ENCODE measurements around the gene ITGBL1.
A peak's percentile ranks its signal among the peaks of the same experiment; 100 is the strongest.

ITGBL1 gene

DNA sequence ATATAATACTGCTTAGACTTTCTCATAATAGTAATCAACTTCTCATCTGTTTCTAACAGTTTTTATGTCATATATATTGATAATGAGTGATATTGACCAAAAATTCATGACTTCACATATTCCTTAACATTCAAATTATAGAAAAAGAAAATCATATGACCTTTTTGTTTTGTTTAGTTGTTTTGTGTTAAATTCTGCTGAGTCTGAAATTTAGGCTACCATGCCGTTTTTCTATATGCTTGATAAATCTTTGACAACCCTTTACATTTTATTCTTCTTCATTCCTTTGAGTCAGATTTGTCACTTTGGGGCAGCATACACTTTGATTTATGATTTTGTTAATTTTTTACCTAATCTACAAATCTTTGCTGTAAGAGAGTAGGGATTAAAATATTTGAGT is 176.4 kb downstream of the ITGBL1 start:
- no peak for DNase-seq (ENCODE audit: low spot score)

DNA sequence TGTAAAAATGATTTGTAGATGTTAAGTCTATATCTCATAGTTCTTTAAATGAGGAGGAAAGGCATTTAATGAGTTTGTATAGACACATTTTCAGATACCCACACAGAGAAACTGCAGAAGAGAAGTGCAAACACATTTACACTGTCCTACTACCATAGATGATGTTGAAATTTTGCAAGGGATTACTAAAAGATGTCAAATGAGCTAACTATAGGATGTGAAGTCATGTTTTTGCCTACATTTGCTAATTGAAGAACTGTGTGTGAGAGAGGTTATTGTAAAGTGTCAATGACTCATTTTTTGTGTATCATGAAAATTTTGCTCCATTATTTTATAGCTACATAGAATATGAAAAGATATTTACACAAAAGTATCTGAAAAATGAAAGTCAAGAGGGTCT is 178.9 kb downstream of the ITGBL1 start:
- no peak for DNase-seq (ENCODE audit: low spot score)

DNA sequence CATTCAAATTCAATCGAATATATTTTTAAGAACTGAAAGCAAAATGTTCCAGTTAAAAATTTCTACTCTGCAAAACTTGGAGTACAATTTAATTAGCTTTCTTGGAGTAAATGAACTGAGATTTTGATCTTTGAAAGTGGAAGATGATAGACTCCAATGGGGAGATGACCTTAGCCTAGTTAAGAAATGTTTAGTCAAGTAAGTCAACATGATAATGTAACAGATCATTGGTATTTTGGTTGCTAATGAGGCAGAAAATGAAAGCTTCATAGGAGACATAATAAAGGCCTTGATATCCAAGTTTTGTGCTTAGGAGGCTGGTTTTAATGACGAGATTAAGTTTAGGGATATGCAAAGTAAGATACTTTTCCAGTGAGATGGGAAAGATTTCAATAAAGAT is 181.7 kb downstream of the ITGBL1 start:
- DNase-seq (ENCODE audit: low spot score), result no peak

DNA sequence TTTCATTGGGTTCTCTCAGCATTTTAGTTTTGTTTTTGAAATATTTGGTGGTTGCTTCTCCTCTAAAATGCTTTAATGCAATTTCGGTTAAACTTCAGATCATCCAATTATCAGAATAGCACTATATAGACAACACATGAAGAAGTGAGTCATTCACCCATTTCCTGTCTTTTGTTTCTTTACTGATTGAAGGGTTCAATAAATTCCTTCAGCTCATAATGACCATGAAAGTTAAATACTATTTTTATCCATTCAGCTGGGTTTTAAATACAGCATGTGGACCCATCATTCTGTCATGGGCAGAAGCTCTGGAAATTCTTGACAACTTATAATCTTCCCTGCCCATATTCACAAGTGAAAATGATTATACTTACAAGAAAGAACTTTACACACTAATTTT is 187.2 kb downstream of the ITGBL1 start:
- no peak for DNase-seq (ENCODE audit: low spot score)

DNA sequence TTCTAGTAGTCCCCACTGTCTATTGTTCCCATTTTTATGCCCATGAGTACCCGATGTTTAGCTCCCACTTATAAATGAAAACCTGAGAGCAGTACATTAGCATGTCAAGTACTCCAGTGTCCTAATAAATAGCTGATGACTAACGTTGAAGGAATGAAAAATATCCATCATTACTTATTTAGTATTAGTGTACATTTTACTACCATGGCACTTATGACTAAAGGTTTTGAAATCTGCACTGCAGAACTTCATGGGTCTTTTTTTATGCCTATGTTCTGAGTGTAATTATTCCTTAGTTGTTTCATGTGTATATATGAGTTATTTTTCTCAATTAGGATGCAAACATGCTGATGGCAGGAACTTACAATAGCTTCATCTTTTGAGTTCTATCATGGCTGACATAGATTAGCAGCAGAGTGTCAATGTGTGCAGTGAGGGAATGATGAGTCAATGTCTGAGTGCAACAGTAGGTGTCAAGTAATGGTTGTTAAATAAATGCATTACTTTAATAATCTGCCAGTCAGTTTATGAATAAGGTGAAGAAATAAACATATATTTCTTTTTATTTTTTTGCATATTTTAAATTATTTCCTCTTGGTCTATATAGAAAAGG is 188.4 kb downstream of the ITGBL1 start:
- no peak for DNase-seq (ENCODE audit: low spot score)

DNA sequence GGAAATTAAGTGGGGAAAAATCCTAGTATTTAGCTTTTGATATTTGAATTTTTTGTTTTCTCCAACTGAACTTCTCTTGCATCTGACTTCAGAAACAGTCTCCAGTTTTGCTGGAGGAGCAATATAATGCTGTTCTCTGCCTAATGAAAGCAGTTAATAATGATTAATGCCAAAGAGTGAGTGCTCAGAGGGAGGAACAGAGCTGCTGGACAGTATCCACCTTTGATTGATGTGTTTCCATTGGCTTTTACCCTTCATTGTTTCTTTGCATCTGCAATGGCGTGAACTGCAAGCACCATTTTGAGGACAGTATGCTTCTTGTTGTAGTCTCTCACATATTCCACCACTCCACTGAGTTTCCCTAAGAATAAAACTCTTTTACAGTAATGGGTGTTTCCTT is 193.4 kb downstream of the ITGBL1 start:
- DNase-seq (ENCODE audit: low spot score), result no peak

DNA sequence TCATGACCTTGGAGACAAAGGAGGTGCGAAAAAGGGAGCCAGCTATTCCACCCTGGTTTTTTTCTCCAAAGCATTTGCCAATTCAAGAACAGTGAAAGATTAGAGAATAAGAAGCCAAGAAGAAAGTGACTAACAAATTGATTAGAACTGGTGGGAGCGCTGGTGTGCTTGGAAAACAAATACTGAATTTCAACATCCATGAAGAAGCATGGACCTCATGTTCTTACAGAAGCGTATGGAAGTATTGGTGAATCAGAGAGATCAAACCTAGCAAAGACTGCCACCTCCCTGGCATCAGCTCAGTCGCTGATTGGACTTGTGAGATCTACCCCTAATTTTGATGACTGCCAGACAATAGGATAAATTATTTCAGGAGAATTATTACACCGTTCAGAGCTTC is 195.3 kb downstream of the ITGBL1 start:
- DNase-seq (ENCODE audit: low spot score), result no peak

DNA sequence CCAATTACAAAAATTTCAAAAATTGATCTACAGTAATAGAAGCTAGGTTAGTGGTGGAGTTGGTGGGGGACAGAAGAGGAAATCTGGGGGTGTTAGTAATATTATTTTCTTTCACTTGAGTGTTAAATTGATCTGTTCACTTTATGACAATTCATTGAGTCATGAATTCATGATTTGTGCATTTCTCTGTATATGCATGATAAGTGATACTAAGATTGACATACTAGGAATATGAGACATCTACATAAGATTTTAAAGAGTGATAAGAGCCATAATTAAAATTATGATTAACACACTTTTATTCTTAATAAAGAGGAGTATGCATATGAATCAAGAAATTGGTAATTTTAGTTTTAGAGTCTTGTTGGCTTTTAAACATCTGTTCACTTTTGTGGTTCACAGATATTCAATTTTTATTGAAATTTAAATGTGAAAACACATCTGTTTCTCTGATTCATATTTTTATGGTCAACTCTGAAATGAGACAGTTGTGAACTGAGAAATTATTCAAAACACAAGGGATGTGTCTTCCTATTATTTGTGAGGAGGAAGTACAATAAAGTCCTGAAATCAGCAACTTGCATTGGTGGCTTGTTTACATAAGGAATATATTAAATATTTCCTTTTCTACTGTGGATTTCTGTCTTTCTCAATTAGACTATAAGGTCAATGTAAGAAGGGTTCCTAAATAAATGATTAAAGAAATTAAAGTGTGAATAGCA is 196.5 kb downstream of the ITGBL1 start:
- DNase-seq (ENCODE audit: low spot score), result no peak

DNA sequence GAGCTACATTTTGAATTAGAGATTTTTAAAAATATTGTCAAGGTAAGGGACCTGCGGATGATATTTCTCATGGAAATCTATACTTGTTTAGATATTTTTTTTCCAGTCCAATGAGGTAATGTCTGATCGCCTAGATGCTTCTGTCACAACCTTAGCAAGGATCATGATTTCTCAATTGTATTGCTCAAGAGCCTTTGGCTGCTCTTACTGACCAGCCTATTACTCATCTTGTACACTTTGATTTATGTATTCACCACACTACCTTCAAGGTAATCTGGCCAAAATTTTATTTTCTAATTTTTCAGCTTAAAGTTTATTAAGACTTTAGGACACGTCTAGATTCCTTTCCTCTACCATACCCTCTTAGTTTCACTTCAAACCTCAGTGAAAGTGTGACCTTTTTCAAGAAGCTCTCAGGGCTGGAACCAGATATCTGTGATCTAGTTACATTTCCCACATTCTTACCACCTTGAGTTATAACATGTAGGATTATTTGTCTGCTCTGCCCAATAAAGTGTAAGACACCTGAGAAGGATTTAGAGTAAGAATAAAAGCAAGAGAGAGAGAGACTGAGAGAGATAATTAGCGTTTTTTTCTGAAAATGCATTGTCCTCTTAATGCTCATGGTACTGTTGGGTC is 197.1 kb downstream of the ITGBL1 start:
- DNase-seq (ENCODE audit: low spot score), result no peak

DNA sequence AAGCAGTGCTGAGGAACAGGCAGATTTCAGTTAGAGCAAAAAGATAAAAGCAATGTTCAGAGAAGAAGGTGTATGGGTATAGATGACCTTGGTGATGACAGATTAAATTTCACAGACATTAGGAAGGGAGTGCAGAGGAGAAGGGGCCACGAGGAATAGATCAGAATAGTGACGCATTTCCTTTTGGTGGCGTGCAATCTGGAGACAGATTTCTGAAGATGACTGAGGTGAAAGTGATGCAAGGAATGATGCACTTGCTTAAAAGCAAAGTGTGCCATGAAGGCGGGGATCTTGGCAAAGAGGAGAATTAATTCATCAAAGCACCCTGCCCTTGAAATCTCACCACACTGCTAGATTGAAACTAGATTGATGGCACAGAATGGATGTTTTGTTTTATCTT is 202.4 kb downstream of the ITGBL1 start:
- no peak for DNase-seq (ENCODE audit: low spot score)

DNA sequence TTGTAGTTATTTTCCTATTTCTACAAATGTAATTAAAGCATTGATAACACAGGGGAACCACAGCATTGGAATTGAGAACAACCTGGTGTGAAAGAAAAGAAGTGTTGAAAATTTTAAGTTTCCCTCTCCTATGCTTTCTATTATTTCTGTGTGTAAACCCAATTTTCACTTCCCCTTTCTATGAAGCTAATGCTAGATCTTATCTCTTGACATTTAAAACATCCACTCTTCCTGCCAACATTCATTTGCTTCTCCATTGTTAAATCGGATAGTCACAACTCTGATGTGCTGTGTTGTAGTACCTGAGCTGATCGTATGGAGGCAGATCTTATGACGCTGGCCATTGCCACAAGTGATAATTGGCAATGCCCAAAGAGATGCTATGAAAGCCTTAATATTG is 203.0 kb downstream of the ITGBL1 start:
- DNase-seq (ENCODE audit: low spot score), result no peak

DNA sequence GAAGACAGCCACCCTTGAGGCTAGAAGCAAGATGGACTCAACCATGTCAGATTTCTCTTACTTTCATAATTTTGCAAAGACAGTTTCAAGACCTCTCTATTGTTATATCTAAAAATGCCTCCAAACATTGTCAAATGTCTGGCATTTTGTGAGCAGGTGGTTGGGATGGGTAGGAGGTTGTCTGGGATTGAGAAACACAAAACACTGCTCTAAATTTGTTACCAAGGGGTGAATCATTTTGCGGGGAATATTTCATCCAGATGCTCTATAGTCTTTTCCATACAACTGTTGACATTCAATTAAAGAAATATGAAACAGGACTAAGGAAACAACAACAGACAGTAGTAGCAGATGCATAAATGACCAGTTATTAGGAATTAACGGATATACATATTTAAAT is 208.2 kb downstream of the ITGBL1 start:
- DNase-seq (ENCODE audit: low spot score), result no peak

DNA sequence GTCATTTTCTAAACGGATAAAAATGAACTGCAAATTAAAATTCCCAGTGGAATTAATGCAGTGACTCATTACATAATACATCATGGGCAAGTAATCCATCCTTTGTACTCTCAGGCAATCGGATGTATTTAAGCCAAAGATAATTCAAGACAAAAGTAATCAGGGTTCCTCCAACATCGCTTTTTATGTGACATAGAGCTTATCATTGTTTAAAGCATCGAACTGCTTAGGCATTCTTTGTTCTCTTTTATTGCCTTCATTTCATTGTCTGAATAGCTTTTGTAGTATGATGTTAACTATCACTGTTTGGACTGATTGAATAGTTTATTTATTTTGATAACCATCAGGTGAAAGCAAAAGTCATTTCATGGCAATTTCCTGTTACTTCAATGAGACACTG is 209.4 kb downstream of the ITGBL1 start:
- DNase-seq (ENCODE audit: low spot score), result no peak

DNA sequence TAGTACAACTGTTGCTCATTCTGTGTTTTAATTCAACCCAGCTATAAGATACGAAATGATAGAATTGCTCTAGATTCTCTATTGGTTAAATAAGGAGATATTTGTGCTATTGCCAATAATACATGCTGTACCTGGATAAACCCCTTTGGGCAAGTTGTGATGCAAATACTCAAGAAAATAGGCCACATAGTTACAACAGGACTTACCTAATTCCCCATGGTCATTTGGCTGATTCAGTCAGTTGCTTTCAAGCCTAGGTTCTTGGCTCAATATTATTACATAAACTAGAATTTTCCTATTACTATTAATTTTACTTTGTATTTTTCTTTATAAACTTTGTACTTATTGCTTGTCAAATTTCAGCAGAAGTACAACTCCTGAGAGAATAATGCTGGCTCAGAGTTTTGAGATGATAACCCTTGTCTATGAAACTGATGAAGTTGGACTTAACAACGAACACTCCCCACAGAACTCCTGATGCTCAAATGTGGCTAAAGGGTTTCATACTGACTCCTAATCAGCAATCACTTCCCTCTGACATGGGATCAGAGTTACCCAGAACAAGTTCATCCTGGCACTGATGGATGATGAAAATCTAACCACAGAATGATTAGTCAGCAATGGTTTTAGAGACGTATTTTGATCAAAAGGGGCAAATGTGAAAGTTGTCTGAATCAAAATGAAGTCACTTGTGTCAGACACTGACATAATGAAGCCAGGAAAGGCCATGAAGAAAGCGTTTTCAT is 221.1 kb downstream of the ITGBL1 start:
- no peak for DNase-seq (ENCODE audit: low spot score)

DNA sequence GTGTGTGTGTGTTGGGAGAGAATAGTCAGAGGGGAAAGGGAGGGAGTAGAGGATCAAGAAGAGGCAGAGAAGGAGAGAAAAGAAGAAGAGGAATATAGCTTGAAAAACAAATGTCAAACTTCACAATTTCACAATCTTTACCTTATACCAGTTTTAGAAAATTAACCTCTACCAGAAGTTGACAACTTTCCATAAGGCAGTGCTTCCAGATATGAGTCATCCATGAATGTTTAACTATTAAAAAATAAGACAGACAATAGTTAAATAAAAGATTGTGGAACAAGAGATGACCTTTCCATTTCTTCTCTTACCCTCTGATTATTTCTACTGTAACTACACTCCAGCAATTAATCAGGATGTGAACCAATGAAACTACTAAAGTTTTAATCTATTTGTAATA is 229.4 kb downstream of the ITGBL1 start:
- DNase-seq (ENCODE audit: low spot score), result no peak

DNA sequence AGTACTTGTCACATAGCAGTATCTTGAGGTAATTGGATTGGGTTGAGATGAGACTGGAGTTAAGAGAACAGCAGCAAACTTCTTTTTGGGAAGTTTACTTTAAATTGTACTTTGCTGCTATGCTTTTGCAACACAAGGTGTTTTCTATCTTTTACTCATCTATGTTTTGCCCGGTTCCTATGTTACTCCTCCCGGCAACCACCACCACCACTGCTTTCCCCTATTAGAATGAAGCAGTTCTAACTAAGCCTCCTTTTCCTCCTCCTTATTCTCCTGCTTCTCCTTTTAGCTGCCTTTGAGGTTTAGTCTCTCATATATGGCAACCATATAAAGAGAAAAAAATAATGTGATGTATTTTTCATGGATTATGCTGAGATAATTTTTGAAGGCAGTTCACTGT is 233.5 kb downstream of the ITGBL1 start:
- no peak for DNase-seq (ENCODE audit: low spot score)

DNA sequence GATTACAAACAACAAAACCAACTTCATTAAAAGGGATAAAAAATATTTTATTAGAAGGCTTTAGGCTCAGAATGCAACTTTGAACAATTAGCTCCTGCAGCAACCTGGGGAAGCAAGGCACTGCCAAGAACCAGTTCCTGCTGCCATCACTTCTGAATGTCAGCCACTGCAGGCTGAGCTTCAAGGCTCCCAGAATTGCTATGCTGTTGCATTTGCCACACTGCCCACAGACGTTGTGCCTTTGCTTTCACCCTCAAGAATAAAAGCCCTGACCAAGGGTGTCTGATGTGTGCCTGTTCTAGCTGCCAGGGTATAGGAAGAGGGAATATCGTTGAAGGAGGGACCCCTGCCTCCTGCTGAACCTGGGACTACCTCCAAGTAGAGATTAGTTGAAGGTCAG is 238.4 kb downstream of the ITGBL1 start:
- DNase-seq (ENCODE audit: low spot score), result no peak

DNA sequence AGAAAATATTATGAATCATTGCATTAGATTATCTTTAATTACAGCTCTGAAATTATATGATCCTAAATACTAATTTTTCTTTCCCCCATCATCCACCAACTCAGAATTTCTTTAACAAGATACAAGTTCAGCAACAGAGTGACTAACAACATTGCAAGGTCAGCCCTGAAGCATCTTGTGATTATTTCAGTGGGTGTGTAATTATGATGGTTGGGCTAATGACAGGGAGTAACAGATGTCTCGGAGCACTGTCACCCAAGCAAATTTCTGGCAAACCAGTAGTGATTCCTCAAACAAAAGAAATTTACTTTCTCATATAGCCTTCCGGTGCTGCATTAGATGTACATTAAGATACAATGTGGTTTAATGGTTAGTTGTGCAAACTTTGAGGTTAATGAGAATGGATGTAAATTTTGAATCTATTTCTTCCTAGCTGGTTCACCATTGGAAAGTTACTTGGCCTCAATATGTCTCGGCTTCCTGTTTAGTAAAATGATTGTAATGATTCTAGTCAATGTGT is 238.9 kb downstream of the ITGBL1 start:
- no peak for DNase-seq (ENCODE audit: low spot score)

DNA sequence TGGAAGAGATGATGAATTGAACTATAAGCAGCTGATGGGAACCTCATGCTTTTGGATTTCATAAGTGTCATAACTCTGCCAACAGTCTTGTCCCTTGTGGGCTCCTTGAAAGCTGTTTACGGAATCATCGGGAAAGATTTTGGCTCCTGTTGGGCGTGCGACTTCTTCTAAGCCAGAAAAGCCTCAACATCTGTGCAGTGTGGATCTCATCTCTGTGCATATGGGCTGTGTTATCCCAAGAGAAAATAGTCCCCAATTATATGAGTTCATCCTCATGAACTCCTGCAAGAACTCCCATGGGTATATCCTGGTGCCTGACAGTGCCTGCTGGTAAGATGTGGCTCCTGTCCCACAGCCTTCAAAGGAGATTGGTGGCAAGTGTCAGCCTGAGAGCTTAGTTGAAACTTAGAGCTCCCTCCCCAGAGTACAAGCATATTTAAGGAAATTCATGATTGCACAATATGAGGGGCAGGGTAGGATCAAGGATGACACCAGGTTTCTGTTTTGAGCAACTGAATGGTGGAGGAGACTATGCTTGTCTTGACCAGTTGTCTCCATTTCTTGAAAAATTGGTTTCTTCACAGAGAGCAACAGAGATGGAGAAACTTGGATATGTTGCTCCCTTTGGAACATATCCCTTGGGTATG is 243.5 kb downstream of the ITGBL1 start:
- no peak for DNase-seq (ENCODE audit: low spot score)

DNA sequence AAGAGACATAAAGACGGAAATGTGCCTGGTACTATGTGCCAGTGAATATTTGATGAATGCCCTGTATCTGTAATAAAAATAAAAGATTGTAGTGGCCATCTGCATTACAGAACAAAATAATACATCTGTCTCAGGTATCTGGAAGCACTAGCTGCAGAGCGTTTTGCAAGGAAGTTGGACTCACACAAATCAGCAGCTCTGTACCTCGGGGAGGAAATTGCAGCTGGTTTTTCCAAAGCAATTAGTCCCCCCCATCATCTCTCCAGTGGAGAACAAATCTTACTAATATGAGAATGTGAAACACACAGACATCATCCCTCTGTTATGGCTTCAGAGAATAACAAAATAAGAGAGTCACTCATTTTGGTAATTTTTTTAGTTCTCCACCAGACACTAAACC is 245.3 kb downstream of the ITGBL1 start:
- no peak for DNase-seq (ENCODE audit: low spot score)

DNA sequence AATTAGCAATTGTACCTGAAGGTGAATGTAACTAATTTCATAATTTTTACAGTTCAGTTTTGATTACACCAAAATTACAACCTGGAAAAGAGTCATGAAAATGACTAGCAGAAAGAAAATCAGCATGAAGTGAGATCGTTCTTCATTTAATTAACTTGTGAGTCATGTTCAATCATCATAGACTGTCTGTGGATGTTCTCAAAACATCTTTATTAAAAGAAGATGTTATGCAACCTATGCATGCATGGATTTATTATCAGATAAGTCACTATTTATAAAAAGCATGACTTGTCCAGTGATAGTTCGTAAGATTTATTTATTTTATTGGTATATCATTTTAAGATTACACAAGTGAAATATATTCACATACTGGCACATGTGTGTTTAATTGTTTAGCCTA is 245.9 kb downstream of the ITGBL1 start:
- DNase-seq (ENCODE audit: low spot score), result no peak

DNA sequence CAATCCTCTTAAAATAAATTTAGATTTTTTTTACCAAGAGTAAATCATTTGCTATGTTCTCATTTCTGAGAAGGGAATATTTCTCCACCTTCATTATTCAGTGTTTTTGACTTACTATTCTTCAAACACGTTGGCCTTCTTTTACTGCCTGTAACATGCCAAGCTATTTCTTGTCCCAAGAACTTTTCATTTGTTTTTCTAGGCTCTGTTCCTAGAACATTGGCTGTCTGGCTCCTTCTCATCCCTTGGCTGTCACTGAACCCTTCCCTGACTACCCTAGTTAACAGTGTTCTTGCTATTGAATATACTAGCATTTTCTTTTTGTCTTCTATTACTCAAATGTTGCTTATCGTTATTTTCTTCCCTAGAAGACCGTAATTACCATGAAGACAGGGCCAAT is 248.1 kb downstream of the ITGBL1 start:
- peak; percentile 45 for DNase-seq (ENCODE audit: low spot score)

Data from globus pallidus (tissue), 1 donor.